Measurements from ENCODE around the gene HOMEZ. TPM values are rescaled to one million over a fixed set of nuclear protein-coding genes. Genes with fewer than 3 reads are reported as not detected.

The HOMEZ gene
- total RNA-seq, 2 experiments from 2014 or later = 7.1 to 17.2 TPM

DNA sequence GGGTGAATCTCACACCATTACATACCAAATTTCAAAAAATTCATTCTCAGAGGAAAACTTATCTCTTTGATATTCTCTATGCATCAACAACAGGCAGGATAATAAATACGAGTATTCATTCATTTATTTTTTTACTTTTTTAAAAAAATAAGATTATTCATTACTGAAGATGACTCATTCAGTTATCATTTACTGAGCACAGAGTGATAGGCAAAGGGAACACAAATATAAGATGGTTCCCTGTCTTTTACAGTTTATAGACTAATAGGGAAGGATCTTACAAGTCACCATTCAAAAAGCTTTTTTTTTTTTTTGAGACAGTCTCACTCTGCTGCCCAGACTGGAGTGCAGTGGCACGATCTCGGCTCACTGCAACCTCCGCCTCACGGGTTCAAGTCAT lies 30.4 kb upstream of the HOMEZ start:
- H3K4me3 ChIP-seq (ENCODE audit: low read depth, low read length, poor library complexity, severe bottlenecking) = no peak overlapping the region
- no peaks in the 10 kb centered on the region for H4K20me1 ChIP-seq (ENCODE audit: insufficient read depth, low read length)
- no peaks in the 10 kb centered on the region for H3K36me3 ChIP-seq (ENCODE audit: insufficient read depth, low read length)
- DNase-seq (ENCODE audit: low spot score) = no peak
- intact Hi-C loops (cut with micrococcal nuclease; ENCODE audit: unreplicated experiment) = no loop called here
- H3K79me2 ChIP-seq (ENCODE audit: insufficient read depth, low read depth, low read length) = no peaks in the 10 kb centered on the region; the same call in 1 of the 2 replicates
- H3K4me2 ChIP-seq (ENCODE audit: low read length) = no peak overlapping the region
- no peaks in the 10 kb centered on the region for H3K9me2 ChIP-seq (ENCODE audit: insufficient read depth, low read length)
- BruUV-seq (replicated peaks) = no TSS peak
- no peak for TF ChIP-seq EZH2phosphoT487 (IDR thresholded peaks at IDR 0.05; ENCODE audit: borderline replicate concordance, low read depth, low read length)
- TF ChIP-seq, protein P1, sequence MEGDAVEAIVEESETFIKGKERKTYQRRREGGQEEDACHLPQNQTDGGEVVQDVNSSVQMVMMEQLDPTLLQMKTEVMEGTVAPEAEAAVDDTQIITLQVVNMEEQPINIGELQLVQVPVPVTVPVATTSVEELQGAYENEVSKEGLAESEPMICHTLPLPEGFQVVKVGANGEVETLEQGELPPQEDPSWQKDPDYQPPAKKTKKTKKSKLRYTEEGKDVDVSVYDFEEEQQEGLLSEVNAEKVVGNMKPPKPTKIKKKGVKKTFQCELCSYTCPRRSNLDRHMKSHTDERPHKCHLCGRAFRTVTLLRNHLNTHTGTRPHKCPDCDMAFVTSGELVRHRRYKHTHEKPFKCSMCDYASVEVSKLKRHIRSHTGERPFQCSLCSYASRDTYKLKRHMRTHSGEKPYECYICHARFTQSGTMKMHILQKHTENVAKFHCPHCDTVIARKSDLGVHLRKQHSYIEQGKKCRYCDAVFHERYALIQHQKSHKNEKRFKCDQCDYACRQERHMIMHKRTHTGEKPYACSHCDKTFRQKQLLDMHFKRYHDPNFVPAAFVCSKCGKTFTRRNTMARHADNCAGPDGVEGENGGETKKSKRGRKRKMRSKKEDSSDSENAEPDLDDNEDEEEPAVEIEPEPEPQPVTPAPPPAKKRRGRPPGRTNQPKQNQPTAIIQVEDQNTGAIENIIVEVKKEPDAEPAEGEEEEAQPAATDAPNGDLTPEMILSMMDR (conservative IDR thresholded peaks at IDR 0.05; ENCODE audit: low read length) = no peak
- ChIA-PET POLR2A (interaction anchor here (0.6 to 0.7 kb wide), 2 partner anchors 13 to 242 kb away, joined by 3 to 9 read pairs; no protein-coding TSS in a partner anchor), CTCF (ENCODE audit: unreplicated experiment) (no interaction called here)
- H3K9me3 ChIP-seq (ENCODE audit: low read length) = no peaks in the 10 kb centered on the region
- no peak overlapping the region for H3K27ac ChIP-seq (ENCODE audit: low read depth, low read length, poor library complexity, severe bottlenecking)
- peaks cover 12% of the 10 kb centered on the region for H3K4me1 ChIP-seq (ENCODE audit: insufficient read depth, low read length, poor library complexity, severe bottlenecking)
- H2AFZ ChIP-seq (ENCODE audit: low read length) = no peak overlapping the region

DNA sequence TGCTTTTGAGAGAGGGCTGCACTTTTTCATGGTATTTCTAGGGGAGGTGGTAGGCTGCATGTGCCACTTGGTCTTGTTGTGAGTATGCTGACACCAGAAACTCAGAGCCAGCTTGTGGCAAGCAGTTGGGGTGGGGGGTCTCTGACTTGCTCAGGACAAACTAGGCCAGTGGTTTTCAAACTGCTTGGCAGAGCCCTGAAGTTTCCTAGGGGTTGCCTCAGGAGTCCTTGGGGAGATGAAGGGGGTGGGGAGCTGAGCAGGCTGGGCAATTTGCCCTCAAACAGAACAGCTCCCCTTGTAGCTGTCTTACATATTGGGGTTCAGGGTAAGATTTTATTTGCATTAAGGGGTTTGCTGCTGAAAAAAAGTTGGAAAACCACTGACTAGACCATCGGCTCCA lies 24.6 kb upstream of the HOMEZ start:
- H3K4me1 ChIP-seq (ENCODE audit: insufficient read depth, low read length, poor library complexity, severe bottlenecking) = peaks cover 19% of the 10 kb centered on the region
- no peak overlapping the region for H3K27ac ChIP-seq (ENCODE audit: low read depth, low read length, poor library complexity, severe bottlenecking)
- no peak for DNase-seq (ENCODE audit: low spot score)
- intact Hi-C loops (cut with micrococcal nuclease; ENCODE audit: unreplicated experiment) = no loop called here
- no peak overlapping the region for H3K4me3 ChIP-seq (ENCODE audit: low read depth, low read length, poor library complexity, severe bottlenecking)
- no peaks in the 10 kb centered on the region; the same call in 1 of the 2 replicates for H3K79me2 ChIP-seq (ENCODE audit: insufficient read depth, low read depth, low read length)
- ChIA-PET POLR2A (interaction anchor here (0.6 to 2.4 kb wide), 5 partner anchors 9 to 70 kb away, joined by 4 to 10 read pairs (median 4); partner anchors contain the start of genes PABPN1 and PPP1R3E), CTCF (ENCODE audit: unreplicated experiment) (interaction anchor here (1.0 kb wide), 1 partner anchor 11 kb away, joined by 4 read pairs; the partner anchor contains the start of gene PABPN1)
- H2AFZ ChIP-seq (ENCODE audit: low read length) = no peak overlapping the region
- no TSS peak for BruUV-seq (replicated peaks)
- no peak for TF ChIP-seq EZH2phosphoT487 (IDR thresholded peaks at IDR 0.05; ENCODE audit: borderline replicate concordance, low read depth, low read length)
- TF ChIP-seq, protein P1 (conservative IDR thresholded peaks at IDR 0.05; ENCODE audit: low read length) = no peak
- no peaks in the 10 kb centered on the region for H3K9me2 ChIP-seq (ENCODE audit: insufficient read depth, low read length)
- H4K20me1 ChIP-seq (ENCODE audit: insufficient read depth, low read length) = no peaks in the 10 kb centered on the region
- H3K36me3 ChIP-seq (ENCODE audit: insufficient read depth, low read length) = no peaks in the 10 kb centered on the region; the same call in 1 of the 2 replicates
- no peaks in the 10 kb centered on the region for H3K9me3 ChIP-seq (ENCODE audit: low read length)
- H3K4me2 ChIP-seq (ENCODE audit: low read length) = no peak overlapping the region

DNA sequence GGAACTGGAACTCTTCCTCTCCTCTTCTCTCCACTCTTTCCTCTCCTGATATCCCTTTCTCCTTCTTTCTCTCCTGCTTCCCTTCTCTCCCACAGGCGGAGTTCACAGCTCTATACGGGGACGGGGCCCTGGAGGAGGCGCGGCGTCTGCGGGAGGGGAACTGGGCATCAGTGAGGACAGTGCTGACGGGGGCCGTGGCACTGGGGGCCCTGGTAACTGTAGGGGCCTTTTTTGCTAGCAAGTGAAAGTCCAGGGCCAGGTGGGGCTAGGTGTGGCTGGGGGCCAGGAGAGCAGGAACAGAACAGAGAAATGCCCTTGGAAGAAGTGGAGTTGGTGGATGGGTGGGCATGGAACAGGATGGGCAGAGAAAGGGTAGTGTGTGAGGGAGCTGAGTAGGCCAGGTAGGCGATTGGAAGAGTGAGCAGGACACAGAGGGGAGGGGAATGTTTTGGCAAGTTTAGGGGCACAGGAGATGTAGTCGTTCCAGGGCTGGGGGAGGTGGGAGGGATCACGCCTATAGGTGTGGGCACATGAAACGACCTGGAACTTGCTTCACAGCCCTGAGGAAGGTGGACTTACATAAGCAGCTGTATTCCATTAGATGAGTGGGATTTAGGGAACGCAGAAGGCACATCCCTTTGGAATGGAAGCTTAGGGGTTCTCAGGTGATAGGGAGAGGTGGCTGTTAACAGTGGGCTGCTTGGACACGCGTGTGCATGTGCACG lies 23.0 kb upstream of the HOMEZ start:
- intact Hi-C loops (cut with micrococcal nuclease; ENCODE audit: unreplicated experiment) = loop anchor here (10.0 kb wide), 1 partner anchor 836 kb away; the partner anchor contains the start of genes EMC9, PSME2 and RNF31
- TF ChIP-seq EZH2phosphoT487 (IDR thresholded peaks at IDR 0.05; ENCODE audit: borderline replicate concordance, low read depth, low read length) = no peak
- TF ChIP-seq, protein P1 (conservative IDR thresholded peaks at IDR 0.05; ENCODE audit: low read length) = no peak
- Histone ChIP-seq H3K27ac (ENCODE audit: low read depth, low read length, poor library complexity, severe bottlenecking) (no peak overlapping the region), H2AFZ (ENCODE audit: low read length) (no peak overlapping the region), H3K4me2 (ENCODE audit: low read length) (no peak overlapping the region), H3K4me3 (ENCODE audit: low read depth, low read length, poor library complexity, severe bottlenecking) (no peak overlapping the region), H4K20me1 (ENCODE audit: insufficient read depth, low read length) (no peaks in the 10 kb centered on the region), H3K9me2 (ENCODE audit: insufficient read depth, low read length) (no peaks in the 10 kb centered on the region), H3K36me3 (ENCODE audit: insufficient read depth, low read length) (no peaks in the 10 kb centered on the region; the same call in 1 of the 2 replicates), H3K9me3 (ENCODE audit: low read length) (no peaks in the 10 kb centered on the region), H3K4me1 (ENCODE audit: insufficient read depth, low read length, poor library complexity, severe bottlenecking) (peaks cover 28% of the 10 kb centered on the region), H3K79me2 (ENCODE audit: insufficient read depth, low read depth, low read length) (no peaks in the 10 kb centered on the region; the same call in 1 of the 2 replicates)
- POLR2A ChIA-PET = interaction anchor here (9.4 kb wide), 1 partner anchor 12 kb away, joined by 122 read pairs; the partner anchor contains the start of gene PABPN1
- CTCF ChIA-PET (ENCODE audit: unreplicated experiment) = no interaction called here
- BruUV-seq (replicated peaks) = no TSS peak
- DNase-seq (ENCODE audit: low spot score) = no peak

All from OCI-LY7 (cell line).